Uterus (tissue), 2 donors: ENCODE data around the gene SCAMP4.

Source experiments
- POLR2A ChIP-seq, 2 donors: fragments of 450-650 bp; IDR thresholded peaks; one replicate each; pipeline ENCODE4 v1.6.1; 2016; ENCODE audit warnings: antibody characterized with exemption in 2 of 2, mild to moderate bottlenecking in 1 of 2, moderate library complexity in 1 of 2
- TF ChIP-seq, protein P1 (sequence below), 4 experiments: fragments of 200-600 bp in 2 of 4; fragments of 450-650 bp in 2 of 4; sonication (generic) in 2 of 4; IDR thresholded peaks; one replicate each; pipeline ENCODE4 v1.5.1; 2016 to 2019; ENCODE audit warnings: antibody characterized with exemption in 4 of 4, mild to moderate bottlenecking in 2 of 4, moderate library complexity in 1 of 4

DNA sequence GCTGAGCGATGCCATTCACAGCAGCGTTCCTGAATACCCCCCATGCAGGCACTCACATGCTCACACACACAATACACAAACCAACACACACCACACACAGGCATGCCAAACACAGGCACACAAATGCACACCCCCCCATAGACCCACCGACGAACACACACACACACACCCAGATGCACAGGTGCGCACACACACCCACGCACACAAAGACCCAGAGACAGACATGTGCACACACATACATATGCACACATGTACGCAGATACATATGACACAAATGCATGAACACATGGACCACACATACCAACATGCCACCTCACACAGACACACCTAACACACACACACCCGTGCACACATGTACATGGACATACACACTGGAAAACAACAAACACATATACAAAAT lies 28.7 kb downstream of the SCAMP4 start:
- TF ChIP-seq, protein P1, sequence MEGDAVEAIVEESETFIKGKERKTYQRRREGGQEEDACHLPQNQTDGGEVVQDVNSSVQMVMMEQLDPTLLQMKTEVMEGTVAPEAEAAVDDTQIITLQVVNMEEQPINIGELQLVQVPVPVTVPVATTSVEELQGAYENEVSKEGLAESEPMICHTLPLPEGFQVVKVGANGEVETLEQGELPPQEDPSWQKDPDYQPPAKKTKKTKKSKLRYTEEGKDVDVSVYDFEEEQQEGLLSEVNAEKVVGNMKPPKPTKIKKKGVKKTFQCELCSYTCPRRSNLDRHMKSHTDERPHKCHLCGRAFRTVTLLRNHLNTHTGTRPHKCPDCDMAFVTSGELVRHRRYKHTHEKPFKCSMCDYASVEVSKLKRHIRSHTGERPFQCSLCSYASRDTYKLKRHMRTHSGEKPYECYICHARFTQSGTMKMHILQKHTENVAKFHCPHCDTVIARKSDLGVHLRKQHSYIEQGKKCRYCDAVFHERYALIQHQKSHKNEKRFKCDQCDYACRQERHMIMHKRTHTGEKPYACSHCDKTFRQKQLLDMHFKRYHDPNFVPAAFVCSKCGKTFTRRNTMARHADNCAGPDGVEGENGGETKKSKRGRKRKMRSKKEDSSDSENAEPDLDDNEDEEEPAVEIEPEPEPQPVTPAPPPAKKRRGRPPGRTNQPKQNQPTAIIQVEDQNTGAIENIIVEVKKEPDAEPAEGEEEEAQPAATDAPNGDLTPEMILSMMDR (IDR thresholded peaks at IDR 0.05), result no peak
- TF ChIP-seq POLR2A (IDR thresholded peaks at IDR 0.05), result no peak
